HCT116 (cell line): ENCODE data around the gene SLC38A2. TPM values are rescaled to one million over a fixed set of nuclear protein-coding genes. Genes with fewer than 3 reads are reported as not detected.

ENCODE experiments used
- ATAC-seq: fragments of 200-7000 bp; cut with Tn5 transposase; 2 replicates; pipeline ENCODE4 v1.9.1; 2020; ENCODE audit warnings: mild to moderate bottlenecking, moderate library complexity
- BruUV-seq: library from RNA; stranded (reverse); fragments of 400-500 nt; replicated peaks from 2 replicates; lab custom pipeline; 2021; lab: Mats Ljungman, UMichigan
- CTCF ChIA-PET: fragments of 300-600 bp; sonication (Branson Sonifier 250); formaldehyde crosslinking; loops from one replicate; lab custom pipeline; 2021; ENCODE audit warnings: antibody characterized with exemption; lab: Charles Lee
- POLR2A ChIA-PET: fragments of 300-600, 350-600 bp; sonication (Branson Sonifier 250); formaldehyde crosslinking; loops from one replicate; lab custom pipeline; 2021; ENCODE audit warnings: antibody characterized with exemption; lab: Charles Lee
- RAD21 ChIA-PET, 2 experiments: fragments of 300-600 bp; sonication (Branson Sonifier 250); formaldehyde crosslinking; loops; one replicate each; lab custom pipeline; 2023; ENCODE audit warnings: low total read pairs in 2 of 2; ENCODE audit not compliant: uncharacterized antibody in 2 of 2, unreplicated experiment in 2 of 2, low non-redundant PET in 1 of 2; lab: Charles Lee
- DNase-seq: peaks from one replicate; pipeline ENCODE4 v3.0.0-alpha.2; 2010; ENCODE audit warnings: low read depth, low spot score
- H2AFZ ChIP-seq: fragments of 200-600 bp; shearing (Covaris generic), sonication (generic); 2 replicates; pipeline ENCODE4 v1.6.1; 2017; ENCODE audit warnings: low read depth, mixed run types, mixed read lengths, antibody characterized with exemption, low read length; ENCODE audit not compliant: poor library complexity, severe bottlenecking
- H3K27ac ChIP-seq: 2 replicates; pipeline ENCODE4 v1.5.1; 2012; ENCODE audit warnings: low read depth, low read length
- H3K27me3 ChIP-seq: fragments of 200-600 bp; sonication (generic); 2 replicates; pipeline ENCODE4 v1.6.1; 2016; ENCODE audit warnings: mixed run types, low read length, mixed read lengths; ENCODE audit not compliant: insufficient read depth
- H3K36me3 ChIP-seq, 2 experiments: fragments of 200-500 bp in 1 of 2; fragments of 200-600 bp in 1 of 2; sonication (Bioruptor generic) in 1 of 2; sonication (generic) in 1 of 2; 2 replicates each; pipeline versions ENCODE4 v1.5.1 to v1.6.1; 2014 to 2016; ENCODE audit warnings: low read length in 2 of 2, inconsistent platforms in 1 of 2, mixed read lengths in 1 of 2, mixed run types in 1 of 2; ENCODE audit not compliant: insufficient read depth in 2 of 2, control insufficient read depth in 1 of 2
- H3K4me1 ChIP-seq, 2 experiments: fragments of 200-600 bp in 1 of 2; sonication (generic) in 1 of 2; 2 replicates each; pipeline versions ENCODE4 v1.5.1 to v1.6.1; 2012 to 2017; ENCODE audit warnings: low read length in 2 of 2, inconsistent platforms in 1 of 2, mild to moderate bottlenecking in 1 of 2, mixed read lengths in 1 of 2, mixed run types in 1 of 2, moderate library complexity in 1 of 2; ENCODE audit not compliant: insufficient read depth in 2 of 2, control insufficient read depth in 1 of 2
- H3K4me2 ChIP-seq: fragments of 200-600 bp; sonication (generic); 2 replicates; pipeline ENCODE4 v1.6.1; 2017; ENCODE audit warnings: mixed run types, low read length, mixed read lengths
- H3K4me3 ChIP-seq, 2 experiments: fragments of 200-600 bp in 1 of 2; sonication (generic) in 1 of 2; replicated peaks in 1 of 2; 2 replicates each; pipeline ENCODE4 v1.5.1; 2011 to 2016; ENCODE audit warnings: low read length in 2 of 2, control low read depth in 1 of 2, low read depth in 1 of 2, mild to moderate bottlenecking in 1 of 2, mixed read lengths in 1 of 2, mixed run types in 1 of 2
- H3K79me2 ChIP-seq: fragments of 200-600 bp; sonication (generic); 2 replicates; pipeline ENCODE4 v1.6.1; 2017; ENCODE audit warnings: mild to moderate bottlenecking, mixed run types, low read length, moderate library complexity, mixed read lengths; ENCODE audit not compliant: insufficient read depth
- H3K9ac ChIP-seq: fragments of 200-600 bp; sonication (generic); 2 replicates; pipeline ENCODE4 v1.6.1; 2016; ENCODE audit warnings: low read length, mixed read lengths
- H3K9me2 ChIP-seq: fragments of 200-600 bp; sonication (generic), shearing (Covaris generic); 2 replicates; pipeline ENCODE4 v1.6.1; 2017; ENCODE audit warnings: mixed run types, mild to moderate bottlenecking, moderate library complexity; ENCODE audit not compliant: insufficient read depth
- H3K9me3 ChIP-seq, 2 experiments: fragments of 200-500 bp in 1 of 2; fragments of 200-600 bp in 1 of 2; sonication (Bioruptor generic) in 1 of 2; sonication (generic) in 1 of 2; 2 replicates each; pipeline ENCODE4 v1.6.1; 2014 to 2017; ENCODE audit warnings: low read length in 2 of 2, mixed read lengths in 2 of 2, inconsistent platforms in 1 of 2, low read depth in 1 of 2, mild to moderate bottlenecking in 1 of 2, mixed run types in 1 of 2, moderate library complexity in 1 of 2; ENCODE audit not compliant: control insufficient read depth in 1 of 2, insufficient read depth in 1 of 2
- H4K20me1 ChIP-seq: fragments of 200-600 bp; sonication (generic), shearing (Covaris generic); 2 replicates; pipeline ENCODE4 v1.6.1; 2017; ENCODE audit warnings: mixed run types, mild to moderate bottlenecking, moderate library complexity; ENCODE audit not compliant: insufficient read depth
- CTCF ChIP-seq, 3 experiments: fragments of 200-600 bp in 1 of 3; sonication (generic) in 1 of 3; IDR thresholded peaks in 2 of 3; conservative IDR thresholded peaks in 1 of 3; 2 replicates each; pipeline ENCODE4 v1.5.1; 2012 to 2017; ENCODE audit warnings: low read depth in 2 of 3, low read length in 2 of 3, antibody characterized with exemption in 1 of 3, borderline replicate concordance in 1 of 3, control low read depth in 1 of 3, mild to moderate bottlenecking in 1 of 3, mixed read lengths in 1 of 3, mixed run types in 1 of 3, moderate library complexity in 1 of 3; ENCODE audit not compliant: insufficient read depth in 1 of 3
- EGR1 ChIP-seq: IDR thresholded peaks from 2 replicates; pipeline ENCODE4 v1.6.1; 2012; ENCODE audit warnings: low read depth
- EZH2 ChIP-seq: fragments of 200-600 bp; sonication (generic); IDR thresholded peaks from 2 replicates; pipeline ENCODE4 v1.6.1; 2017; ENCODE audit warnings: antibody characterized with exemption, mixed run types
- FOSL1 ChIP-seq: IDR thresholded peaks from 2 replicates; pipeline ENCODE4 v1.6.1; 2012; ENCODE audit warnings: low read depth
- JUND ChIP-seq: IDR thresholded peaks from 2 replicates; pipeline ENCODE4 v1.6.1; 2012
- MAX ChIP-seq: IDR thresholded peaks from 2 replicates; pipeline ENCODE4 v1.6.1; 2012
- POLR2AphosphoS5 ChIP-seq: IDR thresholded peaks from 2 replicates; pipeline ENCODE4 v1.6.1; 2011; ENCODE audit warnings: mild to moderate bottlenecking, low read depth, low read length, moderate library complexity
- RAD21 ChIP-seq: IDR thresholded peaks from 2 replicates; pipeline ENCODE4 v1.6.1; 2012; ENCODE audit warnings: low read depth, mild to moderate bottlenecking
- SRF ChIP-seq: IDR thresholded peaks from 2 replicates; pipeline ENCODE4 v1.6.1; 2012; ENCODE audit warnings: low read depth
- YY1 ChIP-seq: IDR thresholded peaks from 2 replicates; pipeline ENCODE4 v1.6.1; 2011; ENCODE audit warnings: low read length, low read depth, moderate library complexity, mild to moderate bottlenecking; ENCODE audit not compliant: insufficient replicate concordance; ENCODE audit errors: extremely low read depth
- ZBTB33 ChIP-seq: IDR thresholded peaks from 2 replicates; pipeline ENCODE4 v1.6.1; 2011; ENCODE audit warnings: mild to moderate bottlenecking, low read length, moderate library complexity; ENCODE audit not compliant: insufficient replicate concordance; ENCODE audit errors: extremely low read depth
- ZFX ChIP-seq: fragments of 450-650 bp; IDR thresholded peaks from 2 replicates; pipeline ENCODE4 v1.6.1; 2017
- ZNF274 ChIP-seq: fragments of 200-500 bp; sonication (Bioruptor generic); IDR thresholded peaks from 2 replicates; pipeline ENCODE4 v1.6.1; 2014; ENCODE audit warnings: mild to moderate bottlenecking, low read depth, low read length, inconsistent platforms
- intact Hi-C: fragments of 100-400 bp; cut with micrococcal nuclease; formaldehyde crosslinking; loops from 2 replicates; pipeline ENCODE4 v1.10.0; 2022
- total RNA-seq: library from RNA; stranded (reverse); gene quantifications from one replicate; pipeline ENCODE4 v1.2.1, GENCODE V29; 2021; ENCODE audit not compliant: unreplicated experiment

SLC38A2 gene
- total RNA-seq, 1 experiment from 2014 or later, result 1,049 TPM

GRCh38 chr12:46383654-46384450, 11.3 kb upstream of the SLC38A2 start (continued):
- TF ChIP-seq CTCF (IDR thresholded peaks at IDR 0.05 in 2 of 3, conservative IDR thresholded peaks at IDR 0.05 in 1 of 3; ENCODE audit: borderline replicate concordance in 1 of 3, insufficient read depth in 1 of 3, low read depth in 2 of 3, low read length in 2 of 3) (no peak), YY1 (no peak), FOSL1 (no peak), EZH2 (no peak), ZFX (no peak)

GRCh38 chr12:46382964-46383653, 10.5 kb upstream of the SLC38A2 start:
- ChIA-PET RAD21 (interaction anchor here in 1 of 2 experiments (1.0 kb wide), 1 partner anchor 279 kb away, joined by 3 read pairs; no protein-coding TSS in a partner anchor), CTCF (no interaction called here), POLR2A (interaction anchor here (0.8 to 1.2 kb wide), 2 partner anchors 48 to 171 kb away, joined by 3 to 4 read pairs; no protein-coding TSS in a partner anchor)
- no peak overlapping the region for H2AFZ ChIP-seq
- intact Hi-C loops, result loop anchor here (1.0 kb wide), 2 partner anchors 11 to 47 kb away; partner anchors contain the start of gene SLC38A2
- peak; percentile 85 for ATAC-seq
- H3K9ac ChIP-seq, result peak overlapping the region; percentile 89
- H3K9me2 ChIP-seq, result no peaks in the 10 kb centered on the region
- H3K4me3 ChIP-seq, result peak overlapping the region; percentile 68 to 74
- H3K27ac ChIP-seq, result peak overlapping the region; percentile 98
- H3K27me3 ChIP-seq, result no peaks in the 10 kb centered on the region
- no peaks in the 10 kb centered on the region for H3K9me3 ChIP-seq
- BruUV-seq, result no TSS peak
- H3K4me1 ChIP-seq, result peaks cover 47 to 56% of the 10 kb centered on the region in 2 experiments
- peaks cover 24% of the 10 kb centered on the region for H3K79me2 ChIP-seq
- H4K20me1 ChIP-seq, result no peaks in the 10 kb centered on the region
- H3K4me2 ChIP-seq, result peak overlapping the region; percentile 90
- peak; percentile 94 for DNase-seq
- no peaks in the 10 kb centered on the region for H3K36me3 ChIP-seq
- no peak for TF ChIP-seq ZBTB33
- peak; percentile 82; the same call in 1 of the 2 replicates for TF ChIP-seq EGR1
- no peak for TF ChIP-seq ZNF274
- peak; percentile 31 for TF ChIP-seq RAD21
- TF ChIP-seq POLR2AphosphoS5, result peak; percentile 49; the same call in 1 of the 2 replicates
- peak; percentile 69 for TF ChIP-seq YY1
- 0 out of 6 replicates have a peak, but pooled peaks of 1 of the 3 experiments have one; percentile 10 for TF ChIP-seq CTCF (IDR thresholded peaks at IDR 0.05 in 2 of 3, conservative IDR thresholded peaks at IDR 0.05 in 1 of 3; ENCODE audit: borderline replicate concordance in 1 of 3, insufficient read depth in 1 of 3, low read depth in 2 of 3, low read length in 2 of 3)
- peak; percentile 79 for TF ChIP-seq MAX
- peak; percentile 86 for TF ChIP-seq JUND
- TF ChIP-seq SRF, result no peak
